ENCODE results near the gene MUC21.

MUC21 gene

GRCh38 chr6:30983439-30983838 lies at the start of gene MUC21:
TSS of gene MUC21 (plus strand) at chr6:30983718. CDS start at chr6:30983959, 241 bp downstream.
- no peak for DNase-seq (ENCODE audit: low spot score)

GRCh38 chr6:30935018-30935417 lies 48.5 kb upstream of the MUC21 start:
- DNase-seq (ENCODE audit: low spot score): peak; percentile 45

- DNase-seq (ENCODE audit: low spot score): no peak
Measured at GRCh38 chr6:30937265-30937664, 46.3 kb upstream of the MUC21 start.

- no peak for DNase-seq (ENCODE audit: low spot score)
Measured at GRCh38 chr6:30938730-30939129, 44.8 kb upstream of the MUC21 start.

GRCh38 chr6:30939473-30939872 lies 44.0 kb upstream of the MUC21 start:
- DNase-seq (ENCODE audit: low spot score): no peak

GRCh38 chr6:30940361-30940986 lies 43.0 kb upstream of the MUC21 start, which contains the start of gene MUCL3:
TSS of gene MUCL3 (plus strand) at chr6:30940973. CDS start at chr6:30941000, 27 bp downstream.
- no peak for DNase-seq (ENCODE audit: low spot score)

- DNase-seq (ENCODE audit: low spot score): peak; percentile 92
Measured at GRCh38 chr6:30942338-30943060, 41.0 kb upstream of the MUC21 start.

GRCh38 chr6:30944051-30944450 lies 39.5 kb upstream of the MUC21 start:
- no peak for DNase-seq (ENCODE audit: low spot score)

GRCh38 chr6:30945281-30945680 lies 38.2 kb upstream of the MUC21 start:
- no peak for DNase-seq (ENCODE audit: low spot score)

GRCh38 chr6:30947231-30947630 lies 36.3 kb upstream of the MUC21 start:
- DNase-seq (ENCODE audit: low spot score): no peak

- no peak for DNase-seq (ENCODE audit: low spot score)
Measured at GRCh38 chr6:30948811-30949210, 34.7 kb upstream of the MUC21 start.

- DNase-seq (ENCODE audit: low spot score): no peak
Measured at GRCh38 chr6:30951907-30952469, 31.5 kb upstream of the MUC21 start.

GRCh38 chr6:30954631-30955366 lies 28.7 kb upstream of the MUC21 start:
- peak; percentile 35 for DNase-seq (ENCODE audit: low spot score)

GRCh38 chr6:30955367-30956042 lies 28.0 kb upstream of the MUC21 start:
- peak; percentile 64 for DNase-seq (ENCODE audit: low spot score)

- DNase-seq (ENCODE audit: low spot score): no peak
Measured at GRCh38 chr6:30957716-30958115, 25.8 kb upstream of the MUC21 start.

GRCh38 chr6:30960907-30961673 lies 22.4 kb upstream of the MUC21 start:
- peak; percentile 70 for DNase-seq (ENCODE audit: low spot score)

- DNase-seq (ENCODE audit: low spot score): no peak
Measured at GRCh38 chr6:30962716-30963115, 20.8 kb upstream of the MUC21 start.

GRCh38 chr6:30963641-30964040 lies 19.9 kb upstream of the MUC21 start:
- DNase-seq (ENCODE audit: low spot score): peak; percentile 35

- DNase-seq (ENCODE audit: low spot score): no peak
Measured at GRCh38 chr6:30964075-30964474, 19.4 kb upstream of the MUC21 start.

GRCh38 chr6:30965140-30965601 lies 18.3 kb upstream of the MUC21 start:
- DNase-seq (ENCODE audit: low spot score): no peak

- DNase-seq (ENCODE audit: low spot score): no peak
Measured at GRCh38 chr6:30966154-30966553, 17.4 kb upstream of the MUC21 start.

Data from kidney tubule cell (primary cell).